ENCODE measurements around the gene SEC31A. TPM values are rescaled to one million over a fixed set of nuclear protein-coding genes. Genes with fewer than 3 reads are reported as not detected.

Gene SEC31A
- total RNA-seq, 1 experiment from 2014 or later = 137 TPM

DNA sequence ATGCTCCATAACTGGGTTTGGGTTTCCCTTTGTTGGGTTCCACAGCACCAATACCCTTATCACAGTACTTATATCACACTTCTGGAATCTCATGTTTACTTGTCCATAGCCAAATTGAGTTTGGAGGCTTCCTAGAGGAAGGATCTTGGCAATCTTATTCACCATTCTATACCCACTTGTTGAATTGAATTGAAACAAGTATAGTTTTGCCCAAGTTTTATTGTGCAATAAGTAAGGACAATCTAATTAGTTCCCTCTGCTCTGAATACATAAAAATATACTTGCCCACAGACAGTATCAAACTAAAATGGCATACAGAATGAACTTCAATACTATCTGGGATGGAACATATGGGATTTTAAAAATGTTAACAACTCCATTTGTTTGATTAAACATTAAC is 40.3 kb downstream of the SEC31A start (continued):
- no peak for TF ChIP-seq ZNF219 (CRISPR knock-in tag; IDR thresholded peaks at IDR 0.05; ENCODE audit: borderline replicate concordance)
- no peak for TF ChIP-seq NR3C1 (CRISPR knock-in tag; conservative IDR thresholded peaks at IDR 0.05; ENCODE audit: low read depth)
- no peak for TF ChIP-seq MYBL2 (CRISPR knock-in tag; IDR thresholded peaks at IDR 0.05)
- TF ChIP-seq, protein P1, sequence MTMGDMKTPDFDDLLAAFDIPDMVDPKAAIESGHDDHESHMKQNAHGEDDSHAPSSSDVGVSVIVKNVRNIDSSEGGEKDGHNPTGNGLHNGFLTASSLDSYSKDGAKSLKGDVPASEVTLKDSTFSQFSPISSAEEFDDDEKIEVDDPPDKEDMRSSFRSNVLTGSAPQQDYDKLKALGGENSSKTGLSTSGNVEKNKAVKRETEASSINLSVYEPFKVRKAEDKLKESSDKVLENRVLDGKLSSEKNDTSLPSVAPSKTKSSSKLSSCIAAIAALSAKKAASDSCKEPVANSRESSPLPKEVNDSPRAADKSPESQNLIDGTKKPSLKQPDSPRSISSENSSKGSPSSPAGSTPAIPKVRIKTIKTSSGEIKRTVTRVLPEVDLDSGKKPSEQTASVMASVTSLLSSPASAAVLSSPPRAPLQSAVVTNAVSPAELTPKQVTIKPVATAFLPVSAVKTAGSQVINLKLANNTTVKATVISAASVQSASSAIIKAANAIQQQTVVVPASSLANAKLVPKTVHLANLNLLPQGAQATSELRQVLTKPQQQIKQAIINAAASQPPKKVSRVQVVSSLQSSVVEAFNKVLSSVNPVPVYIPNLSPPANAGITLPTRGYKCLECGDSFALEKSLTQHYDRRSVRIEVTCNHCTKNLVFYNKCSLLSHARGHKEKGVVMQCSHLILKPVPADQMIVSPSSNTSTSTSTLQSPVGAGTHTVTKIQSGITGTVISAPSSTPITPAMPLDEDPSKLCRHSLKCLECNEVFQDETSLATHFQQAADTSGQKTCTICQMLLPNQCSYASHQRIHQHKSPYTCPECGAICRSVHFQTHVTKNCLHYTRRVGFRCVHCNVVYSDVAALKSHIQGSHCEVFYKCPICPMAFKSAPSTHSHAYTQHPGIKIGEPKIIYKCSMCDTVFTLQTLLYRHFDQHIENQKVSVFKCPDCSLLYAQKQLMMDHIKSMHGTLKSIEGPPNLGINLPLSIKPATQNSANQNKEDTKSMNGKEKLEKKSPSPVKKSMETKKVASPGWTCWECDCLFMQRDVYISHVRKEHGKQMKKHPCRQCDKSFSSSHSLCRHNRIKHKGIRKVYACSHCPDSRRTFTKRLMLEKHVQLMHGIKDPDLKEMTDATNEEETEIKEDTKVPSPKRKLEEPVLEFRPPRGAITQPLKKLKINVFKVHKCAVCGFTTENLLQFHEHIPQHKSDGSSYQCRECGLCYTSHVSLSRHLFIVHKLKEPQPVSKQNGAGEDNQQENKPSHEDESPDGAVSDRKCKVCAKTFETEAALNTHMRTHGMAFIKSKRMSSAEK (CRISPR knock-in tag; IDR thresholded peaks at IDR 0.05; ENCODE audit: borderline replicate concordance) = no peak

DNA sequence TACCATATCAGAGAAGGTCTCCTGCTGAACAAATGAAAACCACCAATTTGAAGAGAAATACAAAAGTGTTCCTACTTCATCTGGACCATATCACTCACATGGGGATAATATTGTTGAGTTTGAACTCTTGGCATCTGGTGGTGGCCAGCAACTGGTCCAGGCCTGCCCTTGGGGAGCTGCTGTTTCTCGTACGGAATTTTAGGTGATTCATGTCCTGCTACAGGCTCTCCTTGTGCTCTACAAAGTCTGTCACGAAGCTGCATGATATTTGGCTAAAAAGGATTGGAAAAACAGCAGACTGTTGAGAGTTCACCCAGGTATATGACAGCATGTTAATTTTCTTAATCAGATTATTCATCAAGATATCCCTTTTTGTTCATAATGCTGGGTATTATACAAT is 42.2 kb downstream of the SEC31A start:
- Mint-ChIP-seq H3K36me3 (peaks cover 73% of the 10 kb centered on the region), H3K27me3 (ENCODE audit: low read depth) (no peaks in the 10 kb centered on the region), H3K27ac (no peak overlapping the region), H3K9me3 (no peaks in the 10 kb centered on the region), H3K4me1 (no peaks in the 10 kb centered on the region), H3K4me3 (no peak overlapping the region)
- ChIA-PET POLR2A (no interaction called here), CTCF (no interaction called here)
- TF ChIP-seq SP1 (CRISPR knock-in tag; conservative IDR thresholded peaks at IDR 0.05) = no peak
- TF ChIP-seq RELA (CRISPR knock-in tag; IDR thresholded peaks at IDR 0.05; ENCODE audit: borderline replicate concordance) = no peak
- TF ChIP-seq NFYB (CRISPR knock-in tag; conservative IDR thresholded peaks at IDR 0.05; ENCODE audit: low read depth) = no peak
- TF ChIP-seq, protein P2, sequence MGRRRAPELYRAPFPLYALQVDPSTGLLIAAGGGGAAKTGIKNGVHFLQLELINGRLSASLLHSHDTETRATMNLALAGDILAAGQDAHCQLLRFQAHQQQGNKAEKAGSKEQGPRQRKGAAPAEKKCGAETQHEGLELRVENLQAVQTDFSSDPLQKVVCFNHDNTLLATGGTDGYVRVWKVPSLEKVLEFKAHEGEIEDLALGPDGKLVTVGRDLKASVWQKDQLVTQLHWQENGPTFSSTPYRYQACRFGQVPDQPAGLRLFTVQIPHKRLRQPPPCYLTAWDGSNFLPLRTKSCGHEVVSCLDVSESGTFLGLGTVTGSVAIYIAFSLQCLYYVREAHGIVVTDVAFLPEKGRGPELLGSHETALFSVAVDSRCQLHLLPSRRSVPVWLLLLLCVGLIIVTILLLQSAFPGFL (CRISPR knock-in tag; IDR thresholded peaks at IDR 0.05; ENCODE audit: borderline replicate concordance) = no peak
- no peak for TF ChIP-seq SMAD3 (CRISPR knock-in tag; IDR thresholded peaks at IDR 0.05; ENCODE audit: borderline replicate concordance)
- no peak for TF ChIP-seq CREB1 (CRISPR knock-in tag; IDR thresholded peaks at IDR 0.05)
- TF ChIP-seq IRF2 (CRISPR knock-in tag; IDR thresholded peaks at IDR 0.05; ENCODE audit: borderline replicate concordance, low read depth) = no peak
- no peak for TF ChIP-seq ZBTB21 (CRISPR knock-in tag; IDR thresholded peaks at IDR 0.05; ENCODE audit: borderline replicate concordance)
- no peak for TF ChIP-seq GRHL2 (CRISPR knock-in tag; IDR thresholded peaks at IDR 0.05; ENCODE audit: insufficient replicate concordance, severe bottlenecking)
- TF ChIP-seq, protein P3, sequence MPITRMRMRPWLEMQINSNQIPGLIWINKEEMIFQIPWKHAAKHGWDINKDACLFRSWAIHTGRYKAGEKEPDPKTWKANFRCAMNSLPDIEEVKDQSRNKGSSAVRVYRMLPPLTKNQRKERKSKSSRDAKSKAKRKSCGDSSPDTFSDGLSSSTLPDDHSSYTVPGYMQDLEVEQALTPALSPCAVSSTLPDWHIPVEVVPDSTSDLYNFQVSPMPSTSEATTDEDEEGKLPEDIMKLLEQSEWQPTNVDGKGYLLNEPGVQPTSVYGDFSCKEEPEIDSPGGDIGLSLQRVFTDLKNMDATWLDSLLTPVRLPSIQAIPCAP (CRISPR knock-in tag; IDR thresholded peaks at IDR 0.05) = no peak
- TF ChIP-seq NR1H2 (CRISPR knock-in tag; IDR thresholded peaks at IDR 0.05) = no peak
- DNase-seq (ENCODE audit: low spot score) (no peak), ATAC-seq (no peak)

DNA sequence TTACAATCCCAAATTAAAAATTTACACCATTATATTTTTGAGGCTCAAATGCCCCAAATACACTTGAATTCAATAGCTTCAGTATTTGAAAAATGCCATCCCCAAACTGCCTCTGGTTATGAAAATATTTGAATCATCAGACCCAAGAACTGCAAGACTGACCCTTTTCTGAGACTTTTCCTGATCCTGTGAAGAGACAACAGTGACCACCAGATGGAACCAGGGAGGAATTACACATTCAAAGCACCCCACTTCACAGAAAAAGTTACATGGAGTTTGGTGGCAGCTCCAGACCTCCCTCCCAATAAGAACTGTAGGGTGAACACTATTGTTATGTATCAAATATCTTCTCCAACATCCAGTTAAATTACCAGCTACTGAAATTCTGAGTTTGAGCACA is 48.4 kb downstream of the SEC31A start:
- ATAC-seq (peak; percentile 62), DNase-seq (ENCODE audit: low spot score) (no peak)
- H3K36me3 Mint-ChIP-seq = peaks cover 56% of the 10 kb centered on the region
- H3K4me3 Mint-ChIP-seq = no peak overlapping the region
- H3K9me3 Mint-ChIP-seq = no peaks in the 10 kb centered on the region
- H3K4me1 Mint-ChIP-seq = no peaks in the 10 kb centered on the region
- CTCF ChIA-PET = interaction anchor here (0.9 to 1.9 kb wide), 2 partner anchors 10 to 103 kb away, joined by 3 to 10 read pairs; no protein-coding TSS in a partner anchor
- POLR2A ChIA-PET = no interaction called here
- no peaks in the 10 kb centered on the region for H3K27me3 Mint-ChIP-seq (ENCODE audit: low read depth)
- no peak overlapping the region for H3K27ac Mint-ChIP-seq
- TF ChIP-seq, protein P4, sequence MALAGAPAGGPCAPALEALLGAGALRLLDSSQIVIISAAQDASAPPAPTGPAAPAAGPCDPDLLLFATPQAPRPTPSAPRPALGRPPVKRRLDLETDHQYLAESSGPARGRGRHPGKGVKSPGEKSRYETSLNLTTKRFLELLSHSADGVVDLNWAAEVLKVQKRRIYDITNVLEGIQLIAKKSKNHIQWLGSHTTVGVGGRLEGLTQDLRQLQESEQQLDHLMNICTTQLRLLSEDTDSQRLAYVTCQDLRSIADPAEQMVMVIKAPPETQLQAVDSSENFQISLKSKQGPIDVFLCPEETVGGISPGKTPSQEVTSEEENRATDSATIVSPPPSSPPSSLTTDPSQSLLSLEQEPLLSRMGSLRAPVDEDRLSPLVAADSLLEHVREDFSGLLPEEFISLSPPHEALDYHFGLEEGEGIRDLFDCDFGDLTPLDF (CRISPR knock-in tag; IDR thresholded peaks at IDR 0.05) = no peak
- TF ChIP-seq, protein P5, sequence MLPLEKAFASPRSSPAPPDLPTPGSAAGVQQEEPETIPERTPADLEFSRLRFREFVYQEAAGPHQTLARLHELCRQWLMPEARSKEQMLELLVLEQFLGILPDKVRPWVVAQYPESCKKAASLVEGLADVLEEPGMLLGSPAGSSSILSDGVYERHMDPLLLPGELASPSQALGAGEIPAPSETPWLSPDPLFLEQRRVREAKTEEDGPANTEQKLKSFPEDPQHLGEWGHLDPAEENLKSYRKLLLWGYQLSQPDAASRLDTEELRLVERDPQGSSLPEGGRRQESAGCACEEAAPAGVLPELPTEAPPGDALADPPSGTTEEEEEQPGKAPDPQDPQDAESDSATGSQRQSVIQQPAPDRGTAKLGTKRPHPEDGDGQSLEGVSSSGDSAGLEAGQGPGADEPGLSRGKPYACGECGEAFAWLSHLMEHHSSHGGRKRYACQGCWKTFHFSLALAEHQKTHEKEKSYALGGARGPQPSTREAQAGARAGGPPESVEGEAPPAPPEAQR (CRISPR knock-in tag; IDR thresholded peaks at IDR 0.05) = no peak
- TF ChIP-seq ZNF263 (CRISPR knock-in tag; IDR thresholded peaks at IDR 0.05; ENCODE audit: low read depth) = no peak
- TF ChIP-seq, protein P6, sequence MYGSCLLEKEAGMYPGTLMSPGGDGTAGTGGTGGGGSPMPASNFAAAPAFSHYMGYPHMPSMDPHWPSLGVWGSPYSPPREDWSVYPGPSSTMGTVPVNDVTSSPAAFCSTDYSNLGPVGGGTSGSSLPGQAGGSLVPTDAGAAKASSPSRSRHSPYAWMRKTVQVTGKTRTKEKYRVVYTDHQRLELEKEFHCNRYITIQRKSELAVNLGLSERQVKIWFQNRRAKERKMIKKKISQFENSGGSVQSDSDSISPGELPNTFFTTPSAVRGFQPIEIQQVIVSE (CRISPR knock-in tag; IDR thresholded peaks at IDR 0.05; ENCODE audit: borderline replicate concordance) = no peak
- TF ChIP-seq RELA (CRISPR knock-in tag; IDR thresholded peaks at IDR 0.05; ENCODE audit: borderline replicate concordance) = no peak
- TF ChIP-seq, protein P7, sequence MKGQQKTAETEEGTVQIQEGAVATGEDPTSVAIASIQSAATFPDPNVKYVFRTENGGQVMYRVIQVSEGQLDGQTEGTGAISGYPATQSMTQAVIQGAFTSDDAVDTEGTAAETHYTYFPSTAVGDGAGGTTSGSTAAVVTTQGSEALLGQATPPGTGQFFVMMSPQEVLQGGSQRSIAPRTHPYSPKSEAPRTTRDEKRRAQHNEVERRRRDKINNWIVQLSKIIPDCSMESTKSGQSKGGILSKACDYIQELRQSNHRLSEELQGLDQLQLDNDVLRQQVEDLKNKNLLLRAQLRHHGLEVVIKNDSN (CRISPR knock-in tag; IDR thresholded peaks at IDR 0.05) = no peak
- TF ChIP-seq, protein P8, sequence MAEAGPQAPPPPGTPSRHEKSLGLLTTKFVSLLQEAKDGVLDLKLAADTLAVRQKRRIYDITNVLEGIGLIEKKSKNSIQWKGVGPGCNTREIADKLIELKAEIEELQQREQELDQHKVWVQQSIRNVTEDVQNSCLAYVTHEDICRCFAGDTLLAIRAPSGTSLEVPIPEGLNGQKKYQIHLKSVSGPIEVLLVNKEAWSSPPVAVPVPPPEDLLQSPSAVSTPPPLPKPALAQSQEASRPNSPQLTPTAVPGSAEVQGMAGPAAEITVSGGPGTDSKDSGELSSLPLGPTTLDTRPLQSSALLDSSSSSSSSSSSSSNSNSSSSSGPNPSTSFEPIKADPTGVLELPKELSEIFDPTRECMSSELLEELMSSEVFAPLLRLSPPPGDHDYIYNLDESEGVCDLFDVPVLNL (CRISPR knock-in tag; IDR thresholded peaks at IDR 0.05; ENCODE audit: borderline replicate concordance, low read depth) = no peak
